Sigmoid colon (tissue), 7 donors: Measurements from ENCODE around the gene FAM240B. TPM values are rescaled to one million over a fixed set of nuclear protein-coding genes. Genes with fewer than 3 reads are reported as not detected.
A peak's percentile ranks its signal among the peaks of the same experiment; 100 is the strongest.

Experiments used
- DNase-seq: peaks from one replicate; pipeline ENCODE4 v3.0.0-alpha.2; 2019
- H3K27ac ChIP-seq, 4 donors: fragments of 200-600 bp; sonication (generic); one replicate each; pipeline ENCODE4 v1.5.1; 2016 to 2019; ENCODE audit warnings: mild to moderate bottlenecking in 1 of 4
- H3K27me3 ChIP-seq, 3 donors: fragments of 200-600 bp; sonication (generic); one replicate each; pipeline ENCODE4 v1.5.1; 2019; ENCODE audit warnings: mild to moderate bottlenecking in 1 of 3
- H3K36me3 ChIP-seq, 4 donors: fragments of 200-600 bp; sonication (generic); one replicate each; pipeline ENCODE4 v1.5.1; 2016 to 2019
- H3K4me1 ChIP-seq, 4 donors: fragments of 200-600 bp; sonication (generic); one replicate each; pipeline ENCODE4 v1.5.1; 2017 to 2019
- H3K4me3 ChIP-seq, 4 donors: fragments of 200-600 bp; sonication (generic); one replicate each; pipeline ENCODE4 v1.5.1; 2017 to 2019; ENCODE audit warnings: mild to moderate bottlenecking in 2 of 4, moderate library complexity in 1 of 4
- H3K9me3 ChIP-seq, 4 donors: fragments of 200-600 bp in 3 of 4; sonication (generic) in 3 of 4; one replicate each; pipeline versions ENCODE4 v1.5.1 to v1.6.1; 2013 to 2019
- EP300 ChIP-seq, 4 donors: sonication (generic); formaldehyde crosslinking; IDR thresholded peaks; one replicate each; pipeline ENCODE4 v1.6.1; 2017; ENCODE audit warnings: antibody characterized with exemption in 4 of 4
- POLR2A ChIP-seq, 2 donors: fragments of 450-650 bp; IDR thresholded peaks; one replicate each; pipeline ENCODE4 v1.6.1; 2016; ENCODE audit warnings: antibody characterized with exemption in 2 of 2, mild to moderate bottlenecking in 2 of 2, moderate library complexity in 2 of 2
- POLR2AphosphoS5 ChIP-seq, 4 donors: sonication (generic); formaldehyde crosslinking; IDR thresholded peaks; one replicate each; pipeline ENCODE4 v1.6.1; 2017; ENCODE audit warnings: antibody characterized with exemption in 4 of 4
- WGBS, 2 donors: extraction: QIAGEN DNeasy Blood & Tissue Kit; methylation state at CpG; one replicate each; pipeline ENCODE4 v1.1.7; 2013; 5-methylcytosine and 5-hydroxymethylcytosine counted together
- intact Hi-C: fragments of 100-400 bp; cut with DNase I; formaldehyde crosslinking; loops from one replicate; pipeline ENCODE4 v1.15.1; 2023
- polyA plus RNA-seq, 3 donors: library from polyadenylated mRNA; stranded (reverse); fragments of 200-250 nt; gene quantifications; one replicate each; pipeline ENCODE4 v1.2.3, GENCODE V29; 2013
- total RNA-seq, 4 donors: library from RNA; depleted of rRNA; stranded (reverse); fragments of >200 nt; gene quantifications; one replicate each; pipeline ENCODE4 v1.1.0, GENCODE V29; 2016
- TF ChIP-seq, protein P1 (sequence below), 4 experiments: fragments of 450-650 bp in 3 of 4; fragments of 200-600 bp in 1 of 4; IDR thresholded peaks; one replicate each; pipeline ENCODE4 v1.5.1; 2016 to 2019; ENCODE audit warnings: antibody characterized with exemption in 4 of 4, mild to moderate bottlenecking in 3 of 4, moderate library complexity in 2 of 4
- donor health status: healthy with polysubstance abuse.
- donor health status: Bipolar disorder and iron deficiency.
- donor health status: healthy.

The FAM240B gene
- total and polyA plus RNA-seq, 7 donors, result not detected

DNA sequence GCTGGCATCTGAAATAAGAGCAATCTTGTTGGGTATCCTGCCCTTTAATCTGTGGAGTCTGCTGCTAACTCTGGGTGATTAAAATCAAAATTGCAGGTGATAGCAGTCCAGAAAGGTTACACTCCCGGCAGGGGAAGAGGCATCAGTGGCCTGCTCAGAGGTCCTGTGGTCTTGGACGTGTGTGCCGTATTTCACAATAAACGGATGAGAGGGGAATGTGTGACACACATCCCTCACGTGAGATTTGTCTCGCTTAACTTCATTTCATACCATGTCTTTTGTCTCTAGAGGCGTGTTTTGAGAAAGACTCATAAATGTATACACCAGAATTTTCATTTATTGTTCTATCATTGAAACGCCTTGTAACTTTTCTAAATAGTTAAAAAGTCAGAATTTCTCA is 36.6 kb downstream of the FAM240B start:
- DNase-seq, result no peak
- Histone ChIP-seq H3K4me3 (no peak overlapping the region), H3K9me3 (no peaks in the 10 kb centered on the region), H3K27me3 (no peaks in the 10 kb centered on the region), H3K27ac (no peak overlapping the region), H3K4me1 (peaks cover 0 to 10% (median 3%) of the 10 kb centered on the region in 4 donors), H3K36me3 (no peaks in the 10 kb centered on the region)
- TF ChIP-seq EP300 (IDR thresholded peaks at IDR 0.05), result no peak
- no peak for TF ChIP-seq POLR2A (IDR thresholded peaks at IDR 0.05)
- no peak for TF ChIP-seq POLR2AphosphoS5 (IDR thresholded peaks at IDR 0.05)
- TF ChIP-seq, protein P1, sequence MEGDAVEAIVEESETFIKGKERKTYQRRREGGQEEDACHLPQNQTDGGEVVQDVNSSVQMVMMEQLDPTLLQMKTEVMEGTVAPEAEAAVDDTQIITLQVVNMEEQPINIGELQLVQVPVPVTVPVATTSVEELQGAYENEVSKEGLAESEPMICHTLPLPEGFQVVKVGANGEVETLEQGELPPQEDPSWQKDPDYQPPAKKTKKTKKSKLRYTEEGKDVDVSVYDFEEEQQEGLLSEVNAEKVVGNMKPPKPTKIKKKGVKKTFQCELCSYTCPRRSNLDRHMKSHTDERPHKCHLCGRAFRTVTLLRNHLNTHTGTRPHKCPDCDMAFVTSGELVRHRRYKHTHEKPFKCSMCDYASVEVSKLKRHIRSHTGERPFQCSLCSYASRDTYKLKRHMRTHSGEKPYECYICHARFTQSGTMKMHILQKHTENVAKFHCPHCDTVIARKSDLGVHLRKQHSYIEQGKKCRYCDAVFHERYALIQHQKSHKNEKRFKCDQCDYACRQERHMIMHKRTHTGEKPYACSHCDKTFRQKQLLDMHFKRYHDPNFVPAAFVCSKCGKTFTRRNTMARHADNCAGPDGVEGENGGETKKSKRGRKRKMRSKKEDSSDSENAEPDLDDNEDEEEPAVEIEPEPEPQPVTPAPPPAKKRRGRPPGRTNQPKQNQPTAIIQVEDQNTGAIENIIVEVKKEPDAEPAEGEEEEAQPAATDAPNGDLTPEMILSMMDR (IDR thresholded peaks at IDR 0.05), result no peak
- intact Hi-C loops, result no loop called here
- WGBS, 2 donors, result 81 to 87% methylated on average over 8 of the region's 8 CpGs

DNA sequence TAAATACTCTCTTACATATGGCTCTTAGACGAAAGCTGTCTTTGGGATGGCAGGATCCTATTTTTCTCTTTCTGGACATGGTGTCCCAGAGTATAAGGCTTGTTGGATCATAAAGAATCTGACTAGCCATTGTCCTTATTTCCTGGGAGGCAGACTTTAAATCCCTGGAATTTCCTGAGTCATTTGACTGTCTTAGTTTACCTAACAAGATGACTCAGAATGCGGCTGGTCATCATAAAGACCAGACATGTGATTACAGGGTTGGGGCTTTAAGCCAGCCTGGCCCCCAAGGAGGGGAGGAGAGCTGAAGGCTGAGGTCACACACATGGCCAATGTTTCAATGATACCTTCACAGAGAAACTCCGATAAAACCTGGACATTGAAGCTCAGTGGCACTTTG is 37.2 kb downstream of the FAM240B start:
- Histone ChIP-seq H3K4me3 (no peak overlapping the region), H3K36me3 (no peaks in the 10 kb centered on the region), H3K9me3 (no peaks in the 10 kb centered on the region), H3K27ac (no peak overlapping the region), H3K4me1 (peaks cover 0 to 10% (median 3%) of the 10 kb centered on the region in 4 donors), H3K27me3 (no peaks in the 10 kb centered on the region)
- intact Hi-C loops, result no loop called here
- peak in 1 of 4 donors; percentile 22 for TF ChIP-seq POLR2AphosphoS5 (IDR thresholded peaks at IDR 0.05)
- TF ChIP-seq POLR2A (IDR thresholded peaks at IDR 0.05), result no peak
- TF ChIP-seq, protein P1 (IDR thresholded peaks at IDR 0.05), result no peak
- TF ChIP-seq EP300 (IDR thresholded peaks at IDR 0.05), result no peak
- DNase-seq, result no peak
- 17 to 64% methylated on average over 3 of the region's 3 CpGs for WGBS, 2 donors

DNA sequence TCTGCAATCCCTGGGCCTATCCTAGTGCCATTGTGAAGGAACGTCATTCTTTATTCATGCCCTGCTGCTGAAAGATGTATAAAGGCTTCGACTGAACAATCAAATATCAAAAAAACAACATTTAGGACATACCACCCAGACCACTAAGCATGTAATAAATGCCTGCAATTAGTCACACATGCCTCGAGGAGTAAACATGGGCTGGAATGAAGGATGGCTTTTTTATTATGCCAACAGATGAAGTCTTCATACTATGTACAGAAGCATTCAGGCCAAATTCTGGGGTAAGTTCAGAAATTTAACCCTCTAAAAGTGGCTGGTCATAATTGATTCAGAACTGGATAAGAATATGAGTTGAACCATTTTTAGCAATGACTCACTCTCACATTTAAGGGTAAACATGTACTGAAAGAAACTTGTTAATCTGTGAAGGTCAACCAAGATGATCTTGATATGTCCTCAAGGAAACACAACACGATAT is 38.1 kb downstream of the FAM240B start:
- H3K27ac ChIP-seq, result no peak overlapping the region
- H3K4me3 ChIP-seq, result no peak overlapping the region
- DNase-seq, result no peak
- no peaks in the 10 kb centered on the region for H3K9me3 ChIP-seq
- no peaks in the 10 kb centered on the region for H3K27me3 ChIP-seq
- peaks cover 0 to 2% (median 0%) of the 10 kb centered on the region in 4 donors for H3K4me1 ChIP-seq
- H3K36me3 ChIP-seq, result no peaks in the 10 kb centered on the region
- intact Hi-C loops, result no loop called here
- TF ChIP-seq POLR2A (IDR thresholded peaks at IDR 0.05) (no peak), POLR2AphosphoS5 (IDR thresholded peaks at IDR 0.05) (no peak), EP300 (IDR thresholded peaks at IDR 0.05) (no peak)
- TF ChIP-seq, protein P1 (IDR thresholded peaks at IDR 0.05), result no peak
- 68 to 77% methylated on average over 4 of the region's 4 CpGs for WGBS, 2 donors

DNA sequence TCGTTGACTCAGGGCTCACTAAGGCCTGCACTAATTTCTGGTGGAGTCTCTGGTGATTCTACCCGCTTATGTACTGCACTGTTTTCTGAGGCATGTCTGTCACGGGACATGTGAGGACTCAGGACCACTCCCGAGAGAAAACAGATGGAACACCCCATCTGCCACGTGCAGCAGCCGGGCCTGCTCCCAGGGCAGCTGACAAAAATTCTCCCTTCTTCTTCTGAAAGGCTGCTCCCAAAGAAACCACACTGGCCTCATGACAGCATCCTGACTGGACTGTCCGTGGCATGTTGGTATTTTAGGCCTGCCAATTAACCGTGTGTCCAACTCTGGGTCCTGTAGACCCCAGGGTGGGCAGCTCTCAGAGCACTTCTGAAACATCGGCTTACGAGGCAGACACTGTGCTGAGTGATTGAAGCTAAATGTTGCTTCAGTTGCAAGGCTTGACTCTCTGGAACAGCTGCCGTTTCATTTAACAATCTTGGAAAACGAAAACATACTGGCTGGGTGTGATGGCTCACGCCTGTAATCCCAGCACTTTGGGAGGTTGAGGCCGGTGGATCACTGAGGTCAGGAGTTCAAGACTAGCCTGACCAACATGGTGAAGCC is 39.0 kb downstream of the FAM240B start:
- no peak overlapping the region for H3K27ac ChIP-seq
- no peak for DNase-seq
- intact Hi-C loops, result no loop called here
- no peak overlapping the region for H3K4me3 ChIP-seq
- no peaks in the 10 kb centered on the region for H3K27me3 ChIP-seq
- no peaks in the 10 kb centered on the region for H3K4me1 ChIP-seq
- H3K9me3 ChIP-seq, result no peaks in the 10 kb centered on the region
- no peaks in the 10 kb centered on the region for H3K36me3 ChIP-seq
- 72 to 85% methylated on average over 14 of the region's 14 CpGs for WGBS, 2 donors
- TF ChIP-seq, protein P1 (IDR thresholded peaks at IDR 0.05), result no peak
